ENCODE data around the gene KRR1. TPM values are rescaled to one million over a fixed set of nuclear protein-coding genes. Genes with fewer than 3 reads are reported as not detected.

The KRR1 gene
- total RNA-seq, 1 donor from 2014 or later: 53.2 TPM

DNA sequence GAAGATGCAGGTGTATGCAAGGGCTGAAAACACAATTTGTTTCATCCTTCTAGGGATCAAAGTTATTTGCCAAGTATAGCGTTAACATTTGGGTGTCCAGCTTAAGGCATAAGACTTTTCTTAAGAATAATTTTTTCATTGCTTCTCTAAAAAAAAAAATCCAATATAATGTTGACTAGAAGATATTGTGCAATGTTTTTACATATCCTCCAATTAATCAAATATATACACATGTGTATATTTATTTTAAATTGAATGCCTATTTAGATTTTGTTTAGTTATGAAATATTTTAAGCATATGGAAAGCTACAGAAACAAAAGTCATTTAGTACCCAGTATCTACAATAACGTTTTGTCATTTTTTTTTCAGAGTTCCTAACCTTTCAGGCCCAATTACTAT, 28.5 kb upstream of the KRR1 start:
- Mint-ChIP-seq H3K27me3 (ENCODE audit: unreplicated experiment) (no peaks in the 10 kb centered on the region), H3K36me3 (ENCODE audit: low read depth, unreplicated experiment) (no peaks in the 10 kb centered on the region), H3K4me3 (ENCODE audit: unreplicated experiment) (no peak overlapping the region), H3K9me3 (ENCODE audit: unreplicated experiment) (no peaks in the 10 kb centered on the region), H3K4me1 (ENCODE audit: unreplicated experiment) (no peaks in the 10 kb centered on the region), H3K27ac (ENCODE audit: unreplicated experiment) (no peak overlapping the region)
- DNase-seq (ENCODE audit: low spot score): no peak
- TF ChIP-seq, protein P1, sequence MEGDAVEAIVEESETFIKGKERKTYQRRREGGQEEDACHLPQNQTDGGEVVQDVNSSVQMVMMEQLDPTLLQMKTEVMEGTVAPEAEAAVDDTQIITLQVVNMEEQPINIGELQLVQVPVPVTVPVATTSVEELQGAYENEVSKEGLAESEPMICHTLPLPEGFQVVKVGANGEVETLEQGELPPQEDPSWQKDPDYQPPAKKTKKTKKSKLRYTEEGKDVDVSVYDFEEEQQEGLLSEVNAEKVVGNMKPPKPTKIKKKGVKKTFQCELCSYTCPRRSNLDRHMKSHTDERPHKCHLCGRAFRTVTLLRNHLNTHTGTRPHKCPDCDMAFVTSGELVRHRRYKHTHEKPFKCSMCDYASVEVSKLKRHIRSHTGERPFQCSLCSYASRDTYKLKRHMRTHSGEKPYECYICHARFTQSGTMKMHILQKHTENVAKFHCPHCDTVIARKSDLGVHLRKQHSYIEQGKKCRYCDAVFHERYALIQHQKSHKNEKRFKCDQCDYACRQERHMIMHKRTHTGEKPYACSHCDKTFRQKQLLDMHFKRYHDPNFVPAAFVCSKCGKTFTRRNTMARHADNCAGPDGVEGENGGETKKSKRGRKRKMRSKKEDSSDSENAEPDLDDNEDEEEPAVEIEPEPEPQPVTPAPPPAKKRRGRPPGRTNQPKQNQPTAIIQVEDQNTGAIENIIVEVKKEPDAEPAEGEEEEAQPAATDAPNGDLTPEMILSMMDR (IDR thresholded peaks at IDR 0.05; ENCODE audit: unreplicated experiment): no peak

GRCh38 chr12:75533239-75533638, 21.8 kb upstream of the KRR1 start:
- Mint-ChIP-seq H3K4me3 (ENCODE audit: unreplicated experiment) (no peak overlapping the region), H3K4me1 (ENCODE audit: unreplicated experiment) (no peaks in the 10 kb centered on the region), H3K27me3 (ENCODE audit: unreplicated experiment) (no peaks in the 10 kb centered on the region), H3K27ac (ENCODE audit: unreplicated experiment) (no peak overlapping the region), H3K36me3 (ENCODE audit: low read depth, unreplicated experiment) (no peaks in the 10 kb centered on the region), H3K9me3 (ENCODE audit: unreplicated experiment) (no peaks in the 10 kb centered on the region)
- DNase-seq (ENCODE audit: low spot score): no peak
- TF ChIP-seq, protein P1 (IDR thresholded peaks at IDR 0.05; ENCODE audit: unreplicated experiment): no peak

DNA sequence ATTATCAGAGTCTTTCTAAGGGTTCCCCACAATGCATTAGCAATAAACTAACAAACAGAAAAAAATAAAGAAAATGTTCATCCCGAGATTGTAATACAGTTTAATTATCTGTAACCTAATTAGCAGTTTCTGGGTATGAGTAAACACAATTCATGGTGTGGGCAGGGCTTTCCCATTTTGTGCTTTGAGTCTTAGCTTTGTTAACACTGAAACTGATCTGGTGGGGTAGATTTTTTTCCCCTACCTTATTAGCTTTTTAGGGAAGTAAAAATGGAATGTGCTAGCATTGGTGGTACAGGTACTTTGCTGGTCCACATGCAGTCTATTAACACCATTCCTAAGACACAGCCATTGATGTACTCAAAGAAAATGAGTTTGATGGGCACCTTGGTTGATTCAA, 18.4 kb upstream of the KRR1 start:
- no peak overlapping the region for H3K4me3 Mint-ChIP-seq (ENCODE audit: unreplicated experiment)
- no peak overlapping the region for H3K27ac Mint-ChIP-seq (ENCODE audit: unreplicated experiment)
- H3K36me3 Mint-ChIP-seq (ENCODE audit: low read depth, unreplicated experiment): no peaks in the 10 kb centered on the region
- no peak for DNase-seq (ENCODE audit: low spot score)
- TF ChIP-seq, protein P1 (IDR thresholded peaks at IDR 0.05; ENCODE audit: unreplicated experiment): no peak
- no peaks in the 10 kb centered on the region for H3K4me1 Mint-ChIP-seq (ENCODE audit: unreplicated experiment)
- no peaks in the 10 kb centered on the region for H3K9me3 Mint-ChIP-seq (ENCODE audit: unreplicated experiment)
- no peaks in the 10 kb centered on the region for H3K27me3 Mint-ChIP-seq (ENCODE audit: unreplicated experiment)

GRCh38 chr12:75529316-75529715, 17.9 kb upstream of the KRR1 start:
- DNase-seq (ENCODE audit: low spot score): no peak
- no peak overlapping the region for H3K4me3 Mint-ChIP-seq (ENCODE audit: unreplicated experiment)
- H3K4me1 Mint-ChIP-seq (ENCODE audit: unreplicated experiment): no peaks in the 10 kb centered on the region
- H3K27me3 Mint-ChIP-seq (ENCODE audit: unreplicated experiment): no peaks in the 10 kb centered on the region
- H3K9me3 Mint-ChIP-seq (ENCODE audit: unreplicated experiment): no peaks in the 10 kb centered on the region
- TF ChIP-seq, protein P1 (IDR thresholded peaks at IDR 0.05; ENCODE audit: unreplicated experiment): no peak
- H3K36me3 Mint-ChIP-seq (ENCODE audit: low read depth, unreplicated experiment): no peaks in the 10 kb centered on the region
- H3K27ac Mint-ChIP-seq (ENCODE audit: unreplicated experiment): no peak overlapping the region

DNA sequence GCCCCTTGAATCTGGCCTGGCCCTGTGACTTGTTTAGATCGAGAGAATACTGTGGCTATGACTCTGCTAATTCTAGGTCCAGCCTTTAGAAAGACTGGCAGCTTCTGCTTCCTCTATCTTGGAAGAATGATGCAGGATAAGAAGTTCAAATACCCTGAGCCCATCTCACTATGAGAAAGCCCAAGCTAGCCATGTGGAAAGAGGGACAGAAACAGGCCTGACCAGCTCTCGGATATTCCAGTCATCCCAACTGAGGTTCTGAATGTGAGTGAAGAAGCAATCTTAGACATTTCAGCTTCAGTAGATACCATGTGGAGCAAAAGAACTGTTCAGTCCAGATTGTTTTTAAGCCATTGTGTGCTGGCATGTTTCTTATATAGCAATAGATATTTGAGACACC, 17.3 kb upstream of the KRR1 start:
- Mint-ChIP-seq H3K27me3 (ENCODE audit: unreplicated experiment) (no peaks in the 10 kb centered on the region), H3K27ac (ENCODE audit: unreplicated experiment) (no peak overlapping the region), H3K9me3 (ENCODE audit: unreplicated experiment) (no peaks in the 10 kb centered on the region), H3K4me1 (ENCODE audit: unreplicated experiment) (no peaks in the 10 kb centered on the region), H3K4me3 (ENCODE audit: unreplicated experiment) (no peak overlapping the region), H3K36me3 (ENCODE audit: low read depth, unreplicated experiment) (no peaks in the 10 kb centered on the region)
- TF ChIP-seq, protein P1 (IDR thresholded peaks at IDR 0.05; ENCODE audit: unreplicated experiment): no peak
- DNase-seq (ENCODE audit: low spot score): no peak

All from endothelial cell (in vitro differentiated cells).